GM21360 (cell line): ENCODE data around the gene ZNF316.
A peak's percentile ranks its signal among the peaks of the same experiment; 100 is the strongest.

ENCODE experiments used
- ATAC-seq: cut with Tn5 transposase; IDR thresholded peaks from one replicate; pipeline ENCODE4 v1.9.1; 2021; ENCODE audit warnings: mild to moderate bottlenecking, moderate library complexity; ENCODE audit not compliant: unreplicated experiment

Gene ZNF316

DNA sequence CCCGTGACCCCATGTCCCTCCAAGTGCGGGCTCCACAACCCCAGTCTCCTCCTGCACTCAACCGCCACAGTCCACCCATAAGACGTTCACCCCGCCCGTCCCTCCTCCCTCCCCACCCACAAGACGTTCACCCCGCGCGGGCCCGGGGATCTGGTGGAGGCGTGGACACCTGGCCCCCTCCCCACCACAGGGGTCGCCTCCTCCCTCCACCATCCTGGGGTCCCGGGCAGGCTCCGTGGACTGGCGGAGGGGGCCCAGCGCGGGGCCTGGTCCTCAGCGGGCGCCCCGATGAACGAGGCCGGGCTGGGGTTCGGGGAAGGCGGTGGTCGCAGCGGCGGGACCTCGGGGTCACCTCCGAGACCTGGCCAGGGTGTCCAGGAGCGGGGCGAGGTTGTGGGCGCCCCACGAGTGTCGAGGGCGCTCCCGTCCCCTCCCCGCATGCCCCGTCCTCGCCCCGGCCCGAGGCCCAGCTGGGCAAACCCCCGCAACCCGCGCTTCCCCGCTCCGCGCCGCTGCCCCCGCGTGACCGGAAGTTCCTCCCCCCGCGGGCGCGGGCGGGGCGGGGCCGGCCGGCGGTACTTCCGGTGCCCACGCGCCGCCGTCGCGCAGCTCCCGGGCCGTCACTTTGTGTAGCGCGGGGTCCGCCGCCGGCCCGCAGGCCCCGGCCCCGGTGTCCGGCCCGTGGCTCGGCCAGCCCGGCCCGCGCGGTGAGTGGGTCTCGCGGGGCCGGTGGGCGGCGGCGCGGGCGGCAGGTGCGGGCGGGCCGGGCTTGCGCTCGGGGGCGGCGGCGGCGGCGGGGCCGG, at the start of gene ZNF316:
ZNF316 (plus strand) TSS at position 578 of the 803 bp plus-strand sequence. CDS start 5,092 bp downstream, outside the sequence.
- ATAC-seq = peak; percentile 46

- ATAC-seq = no peak
Measured at GRCh38 chr7:6588566-6588965, 48.6 kb upstream of the ZNF316 start.

DNA sequence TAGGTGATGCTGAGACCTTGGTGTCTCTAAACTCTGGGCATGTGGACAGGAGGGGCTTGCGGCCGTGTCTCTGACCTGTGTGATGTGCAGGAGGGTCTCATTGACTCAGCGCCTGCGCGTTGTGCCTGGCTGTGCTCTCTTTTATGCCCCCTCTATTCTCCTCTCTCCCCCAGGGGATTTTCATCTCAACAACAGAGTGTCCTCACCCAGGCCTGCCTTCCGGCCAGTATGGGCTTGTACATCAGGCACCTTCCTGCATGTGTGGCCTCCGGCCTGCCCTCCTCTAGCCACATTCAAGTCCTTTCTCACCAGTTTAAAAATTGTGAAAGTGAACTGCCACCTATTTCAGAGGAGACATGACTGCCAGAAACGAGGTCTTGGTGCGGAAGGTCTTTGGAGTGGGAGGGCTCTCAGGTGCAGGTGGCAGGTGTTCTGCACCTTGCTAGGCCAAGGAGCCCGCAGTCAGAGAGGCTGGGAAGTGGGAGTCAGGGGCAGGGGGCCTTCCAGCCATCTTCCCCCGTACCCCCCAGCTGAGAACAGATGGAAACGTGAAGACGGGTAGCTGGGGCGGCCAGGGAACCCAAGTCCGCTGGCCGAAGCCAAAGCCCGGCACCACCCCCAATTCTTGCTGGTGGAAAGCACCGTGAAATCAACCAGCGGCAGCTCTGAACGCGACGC, 47.8 kb upstream of the ZNF316 start:
- ATAC-seq = no peak

- ATAC-seq = peak; percentile 80
Measured at GRCh38 chr7:6589829-6590644, 47.1 kb upstream of the ZNF316 start, which contains the start of gene INTS15. Gene INTS15 (plus strand): TSS chr7:6590021. CDS start chr7:6590284, 263 bp downstream.

DNA sequence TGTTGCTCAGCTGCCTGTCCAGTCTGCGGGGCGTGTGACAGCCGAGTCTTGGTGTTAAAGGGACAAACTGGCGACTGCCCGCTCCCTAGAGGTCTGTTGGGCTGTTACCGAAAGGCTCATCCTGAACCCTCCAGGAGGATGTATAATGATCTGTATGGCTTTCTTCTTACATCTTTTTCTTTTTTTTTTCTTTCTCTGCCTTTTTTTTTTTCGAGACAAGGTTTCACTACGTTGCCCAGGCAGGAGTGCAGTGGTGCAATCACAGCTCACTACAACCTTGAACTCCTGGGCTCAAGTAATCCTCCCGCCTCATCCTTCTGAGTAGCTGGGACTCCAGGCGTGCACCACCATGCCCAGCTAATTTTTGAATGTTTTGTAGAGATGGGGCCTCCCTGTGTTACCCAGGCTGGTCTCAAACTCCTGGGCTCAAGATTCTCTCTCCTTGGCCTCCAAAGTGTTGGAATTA, 46.4 kb upstream of the ZNF316 start:
- ATAC-seq = no peak

GRCh38 chr7:6600093-6600492, 37.0 kb upstream of the ZNF316 start:
- no peak for ATAC-seq

- no peak for ATAC-seq
Measured at GRCh38 chr7:6604458-6604857, 32.7 kb upstream of the ZNF316 start.

DNA sequence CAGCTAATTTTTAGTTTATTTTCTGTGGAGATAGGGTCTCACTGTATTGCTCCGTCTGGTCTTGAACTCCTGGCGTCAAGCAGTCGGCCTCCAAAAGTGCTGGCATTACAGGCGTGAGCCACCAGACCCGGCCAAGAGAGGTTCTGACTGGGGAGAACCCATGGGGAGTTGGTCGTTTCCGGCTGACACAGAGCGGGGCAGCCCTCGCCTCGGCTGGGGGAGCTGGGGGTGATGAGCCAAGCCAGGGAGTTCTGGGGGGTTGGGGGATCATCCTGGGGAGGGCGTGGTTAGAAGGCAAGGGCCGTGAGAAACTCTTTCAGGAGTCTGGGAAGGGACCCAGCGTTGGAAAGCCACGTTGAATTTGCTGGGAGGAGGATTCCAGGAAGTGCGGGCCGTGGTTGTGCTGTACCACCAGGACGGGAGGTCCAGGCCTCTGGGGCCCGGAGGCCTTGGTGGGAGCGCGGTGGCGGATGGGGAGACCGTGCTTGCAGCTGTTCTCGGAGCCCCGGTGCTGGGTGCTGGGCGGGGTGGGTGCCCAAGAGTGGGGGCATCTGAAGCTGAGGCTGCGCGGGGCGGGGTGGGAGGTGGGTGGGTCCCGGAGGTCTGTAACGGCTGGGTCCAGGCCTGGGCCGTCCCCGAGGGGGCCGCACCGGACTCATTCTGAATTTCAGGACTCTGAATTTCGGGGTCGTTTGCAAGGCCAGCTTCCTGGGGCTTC, 30.1 kb upstream of the ZNF316 start:
- ATAC-seq = no peak

DNA sequence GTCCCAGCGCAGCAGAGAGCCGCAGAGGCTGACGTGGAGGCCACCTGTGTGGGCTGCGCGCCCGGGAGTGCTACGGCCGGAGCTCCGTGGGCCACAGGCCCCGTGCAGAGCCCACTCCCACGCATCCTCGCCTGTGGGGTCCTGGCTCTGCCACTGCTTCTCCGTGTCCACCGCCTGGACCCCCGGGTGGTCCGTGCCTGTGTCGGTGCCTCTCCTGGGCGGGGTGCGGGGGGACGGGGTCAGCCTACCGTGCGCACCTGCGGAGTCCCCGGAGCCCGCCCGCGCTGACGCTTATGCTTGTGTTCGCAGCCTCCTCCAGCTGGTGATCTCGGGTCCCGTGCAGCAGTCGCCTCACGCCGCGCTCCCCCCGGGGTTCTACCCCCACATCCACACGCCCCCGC, 29.5 kb upstream of the ZNF316 start:
- ATAC-seq = no peak

GRCh38 chr7:6608081-6608480, 29.0 kb upstream of the ZNF316 start:
- ATAC-seq = no peak

DNA sequence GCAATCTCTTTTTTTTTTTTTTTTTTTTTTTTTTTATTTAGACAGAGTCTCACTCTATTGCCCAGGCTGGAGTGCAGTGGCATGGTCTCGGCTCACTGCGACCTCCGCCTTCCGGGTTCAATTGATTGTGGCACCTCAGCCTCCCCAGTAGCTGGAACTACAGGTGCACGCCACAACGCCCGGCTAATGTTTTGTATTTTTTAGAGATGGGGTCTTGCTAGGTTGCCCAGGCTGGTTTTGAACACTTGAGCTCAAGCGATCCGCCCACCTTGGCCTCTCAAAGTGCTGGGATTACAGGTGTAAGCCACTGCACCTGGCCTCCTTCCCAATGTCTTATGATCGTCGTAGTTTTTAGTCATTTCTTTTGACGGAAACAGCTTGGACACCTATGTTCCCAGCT, 28.3 kb upstream of the ZNF316 start:
- ATAC-seq = no peak

DNA sequence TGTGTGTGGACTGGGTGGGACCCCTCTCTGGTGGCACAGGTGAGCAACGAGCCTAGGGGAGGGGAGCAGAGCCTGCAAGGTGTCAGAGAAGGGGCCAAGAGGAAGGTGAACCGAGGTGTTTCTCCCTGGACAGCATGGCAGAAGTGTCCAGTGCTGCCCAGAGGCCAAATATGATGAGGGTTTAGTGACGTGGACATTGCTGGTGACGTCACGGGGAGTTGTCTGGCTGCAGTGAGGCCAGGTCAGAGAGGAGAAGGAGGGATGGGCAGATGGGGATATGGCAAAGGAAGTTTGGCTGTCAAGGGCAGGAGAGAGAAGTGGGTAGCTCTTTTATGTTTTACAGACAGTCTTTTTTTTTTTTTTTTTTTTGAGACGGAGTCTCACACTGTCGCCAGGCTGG, 24.3 kb upstream of the ZNF316 start:
- no peak for ATAC-seq

GRCh38 chr7:6613706-6614105, 23.4 kb upstream of the ZNF316 start:
- ATAC-seq = no peak

- ATAC-seq = no peak
Measured at GRCh38 chr7:6614953-6615722, 22.0 kb upstream of the ZNF316 start, which contains the start of gene ZNF853. Gene ZNF853 (plus strand): TSS chr7:6615610. CDS start chr7:6616175, 565 bp downstream.

- ATAC-seq = no peak
Measured at GRCh38 chr7:6615723-6616555, 21.2 kb upstream of the ZNF316 start.

- ATAC-seq = no peak
Measured at GRCh38 chr7:6616854-6617643, 20.1 kb upstream of the ZNF316 start.

GRCh38 chr7:6618621-6619020, 18.5 kb upstream of the ZNF316 start:
- ATAC-seq = no peak

- ATAC-seq = no peak
Measured at GRCh38 chr7:6619961-6620360, 17.2 kb upstream of the ZNF316 start.
